Gastrocnemius medialis (tissue), 4 donors: ENCODE data around the gene DDX39A.

Experiments used
- POLR2A ChIP-seq, 2 donors: fragments of 450-650 bp; IDR thresholded peaks; one replicate each; pipeline ENCODE4 v1.6.1; 2017; ENCODE audit warnings: antibody characterized with exemption in 2 of 2, mild to moderate bottlenecking in 2 of 2, moderate library complexity in 2 of 2
- TF ChIP-seq, protein P1 (sequence below), 5 experiments: fragments of 450-650 bp in 3 of 5; fragments of 200-600 bp in 2 of 5; sonication (generic) in 2 of 5; IDR thresholded peaks in 4 of 5; conservative IDR thresholded peaks in 1 of 5; 1 replicate in 4 of 5; 2 replicates in 1 of 5; pipeline ENCODE4 v1.5.1; 2016 to 2019; ENCODE audit warnings: antibody characterized with exemption in 5 of 5, mild to moderate bottlenecking in 3 of 5, moderate library complexity in 3 of 5

DNA sequence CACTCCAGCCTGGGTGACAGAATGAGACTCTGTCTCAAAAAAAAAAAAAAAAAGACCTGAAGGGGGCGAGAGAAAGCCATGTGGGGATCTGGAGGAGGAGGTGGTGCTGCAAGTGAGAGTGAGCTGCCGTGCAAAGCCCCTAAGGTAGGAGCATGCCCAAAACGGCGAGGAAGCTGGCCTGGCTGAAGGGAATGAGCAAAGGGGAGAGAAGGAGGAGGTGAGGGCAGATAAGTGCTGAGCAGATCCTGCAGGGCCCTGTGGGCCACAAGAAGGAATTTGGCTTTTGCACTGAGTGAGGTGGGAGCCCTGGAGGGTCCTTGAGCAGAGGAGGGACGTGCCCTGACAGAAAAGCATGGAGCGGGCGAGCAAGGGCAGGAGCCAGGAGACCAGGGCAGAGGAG lies 57.3 kb downstream of the DDX39A start:
- TF ChIP-seq, protein P1, sequence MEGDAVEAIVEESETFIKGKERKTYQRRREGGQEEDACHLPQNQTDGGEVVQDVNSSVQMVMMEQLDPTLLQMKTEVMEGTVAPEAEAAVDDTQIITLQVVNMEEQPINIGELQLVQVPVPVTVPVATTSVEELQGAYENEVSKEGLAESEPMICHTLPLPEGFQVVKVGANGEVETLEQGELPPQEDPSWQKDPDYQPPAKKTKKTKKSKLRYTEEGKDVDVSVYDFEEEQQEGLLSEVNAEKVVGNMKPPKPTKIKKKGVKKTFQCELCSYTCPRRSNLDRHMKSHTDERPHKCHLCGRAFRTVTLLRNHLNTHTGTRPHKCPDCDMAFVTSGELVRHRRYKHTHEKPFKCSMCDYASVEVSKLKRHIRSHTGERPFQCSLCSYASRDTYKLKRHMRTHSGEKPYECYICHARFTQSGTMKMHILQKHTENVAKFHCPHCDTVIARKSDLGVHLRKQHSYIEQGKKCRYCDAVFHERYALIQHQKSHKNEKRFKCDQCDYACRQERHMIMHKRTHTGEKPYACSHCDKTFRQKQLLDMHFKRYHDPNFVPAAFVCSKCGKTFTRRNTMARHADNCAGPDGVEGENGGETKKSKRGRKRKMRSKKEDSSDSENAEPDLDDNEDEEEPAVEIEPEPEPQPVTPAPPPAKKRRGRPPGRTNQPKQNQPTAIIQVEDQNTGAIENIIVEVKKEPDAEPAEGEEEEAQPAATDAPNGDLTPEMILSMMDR (IDR thresholded peaks at IDR 0.05 in 4 of 5, conservative IDR thresholded peaks at IDR 0.05 in 1 of 5), result no peak
- TF ChIP-seq POLR2A (IDR thresholded peaks at IDR 0.05), result no peak
